ENCODE data around the gene CLEC1A.

The CLEC1A gene

DNA sequence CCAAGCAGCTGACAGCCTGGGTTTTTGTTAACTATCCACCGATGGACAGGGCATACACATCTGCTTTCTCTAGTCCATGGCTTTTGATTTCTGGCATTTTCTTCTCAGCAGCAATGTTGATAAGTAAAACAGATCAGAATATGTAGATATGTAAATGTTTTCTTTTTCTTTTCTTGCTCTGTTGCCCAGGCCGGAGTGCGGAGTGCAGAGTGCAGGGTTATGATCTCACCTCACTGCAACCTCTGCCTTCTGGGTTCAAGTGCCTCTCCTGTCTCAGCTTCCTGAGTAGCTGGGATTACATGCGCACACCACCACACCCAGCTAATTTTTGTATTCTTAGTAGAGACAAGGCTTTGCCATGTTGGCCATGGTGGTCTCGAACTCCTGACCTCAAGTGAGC lies 40.4 kb downstream of the CLEC1A start:
- TF ChIP-seq CEBPB (IDR thresholded peaks at IDR 0.05) (no peak), YY1 (IDR thresholded peaks at IDR 0.05; ENCODE audit: low read depth) (no peak), ZBTB7A (IDR thresholded peaks at IDR 0.05; ENCODE audit: low read depth) (no peak)
- TF ChIP-seq, protein P1, sequence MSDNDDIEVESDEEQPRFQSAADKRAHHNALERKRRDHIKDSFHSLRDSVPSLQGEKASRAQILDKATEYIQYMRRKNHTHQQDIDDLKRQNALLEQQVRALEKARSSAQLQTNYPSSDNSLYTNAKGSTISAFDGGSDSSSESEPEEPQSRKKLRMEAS (IDR thresholded peaks at IDR 0.05): no peak
- TF ChIP-seq, protein P2, sequence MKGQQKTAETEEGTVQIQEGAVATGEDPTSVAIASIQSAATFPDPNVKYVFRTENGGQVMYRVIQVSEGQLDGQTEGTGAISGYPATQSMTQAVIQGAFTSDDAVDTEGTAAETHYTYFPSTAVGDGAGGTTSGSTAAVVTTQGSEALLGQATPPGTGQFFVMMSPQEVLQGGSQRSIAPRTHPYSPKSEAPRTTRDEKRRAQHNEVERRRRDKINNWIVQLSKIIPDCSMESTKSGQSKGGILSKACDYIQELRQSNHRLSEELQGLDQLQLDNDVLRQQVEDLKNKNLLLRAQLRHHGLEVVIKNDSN (IDR thresholded peaks at IDR 0.05): no peak

DNA sequence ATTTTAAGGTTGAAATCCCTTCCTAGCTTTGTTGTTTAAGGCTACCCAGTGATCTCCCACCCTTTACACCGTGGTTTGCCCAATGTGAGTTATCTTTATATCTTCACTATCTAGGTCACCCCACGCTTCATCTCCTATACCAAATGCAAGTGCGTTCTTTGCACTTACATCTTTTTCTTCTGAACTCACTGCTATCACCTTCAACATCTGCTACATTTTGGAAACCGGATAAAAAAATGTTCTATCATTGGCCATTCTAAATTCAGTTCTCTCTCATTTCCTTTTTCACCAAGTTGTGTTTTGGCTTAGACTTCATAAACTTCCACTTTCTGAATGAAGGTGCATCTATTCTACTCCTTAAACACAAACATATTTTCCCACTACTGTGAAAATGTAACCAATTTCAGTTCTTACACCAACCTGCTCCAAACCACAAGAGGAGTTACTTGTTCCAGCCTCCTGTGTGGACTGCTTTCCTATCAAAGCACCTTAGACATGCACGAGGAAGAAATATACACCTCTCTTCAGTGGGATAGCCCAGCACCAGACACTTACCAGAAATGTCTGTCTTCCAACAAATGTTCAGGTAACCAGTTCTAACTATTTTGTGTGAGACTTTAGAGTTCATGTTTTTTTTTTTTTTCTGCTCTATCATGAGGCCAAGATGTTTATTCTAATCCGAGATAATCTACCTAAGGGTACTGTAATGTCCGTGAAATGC lies 46.4 kb downstream of the CLEC1A start:
- no peak for TF ChIP-seq RAD21 (IDR thresholded peaks at IDR 0.05; ENCODE audit: low read depth)
- TF ChIP-seq TCF12 (IDR thresholded peaks at IDR 0.05; ENCODE audit: low read depth): no peak
- no peak for TF ChIP-seq TEAD4 (IDR thresholded peaks at IDR 0.05)
- no peak for TF ChIP-seq EP300 (IDR thresholded peaks at IDR 0.05; ENCODE audit: borderline replicate concordance)
- no peak for TF ChIP-seq EGR1 (IDR thresholded peaks at IDR 0.05)
- no peak for TF ChIP-seq TAF1 (IDR thresholded peaks at IDR 0.05; ENCODE audit: low read depth)
- TF ChIP-seq CEBPB (IDR thresholded peaks at IDR 0.05): no peak
- TF ChIP-seq YY1 (IDR thresholded peaks at IDR 0.05; ENCODE audit: low read depth): no peak
- no peak for TF ChIP-seq FOXM1 (IDR thresholded peaks at IDR 0.05; ENCODE audit: borderline replicate concordance, low read depth)
- TF ChIP-seq CREB1 (IDR thresholded peaks at IDR 0.05; ENCODE audit: low read depth): no peak
- TF ChIP-seq, protein P2 (IDR thresholded peaks at IDR 0.05): no peak
- TF ChIP-seq, protein P1 (IDR thresholded peaks at IDR 0.05): no peak
- TF ChIP-seq, protein P3, sequence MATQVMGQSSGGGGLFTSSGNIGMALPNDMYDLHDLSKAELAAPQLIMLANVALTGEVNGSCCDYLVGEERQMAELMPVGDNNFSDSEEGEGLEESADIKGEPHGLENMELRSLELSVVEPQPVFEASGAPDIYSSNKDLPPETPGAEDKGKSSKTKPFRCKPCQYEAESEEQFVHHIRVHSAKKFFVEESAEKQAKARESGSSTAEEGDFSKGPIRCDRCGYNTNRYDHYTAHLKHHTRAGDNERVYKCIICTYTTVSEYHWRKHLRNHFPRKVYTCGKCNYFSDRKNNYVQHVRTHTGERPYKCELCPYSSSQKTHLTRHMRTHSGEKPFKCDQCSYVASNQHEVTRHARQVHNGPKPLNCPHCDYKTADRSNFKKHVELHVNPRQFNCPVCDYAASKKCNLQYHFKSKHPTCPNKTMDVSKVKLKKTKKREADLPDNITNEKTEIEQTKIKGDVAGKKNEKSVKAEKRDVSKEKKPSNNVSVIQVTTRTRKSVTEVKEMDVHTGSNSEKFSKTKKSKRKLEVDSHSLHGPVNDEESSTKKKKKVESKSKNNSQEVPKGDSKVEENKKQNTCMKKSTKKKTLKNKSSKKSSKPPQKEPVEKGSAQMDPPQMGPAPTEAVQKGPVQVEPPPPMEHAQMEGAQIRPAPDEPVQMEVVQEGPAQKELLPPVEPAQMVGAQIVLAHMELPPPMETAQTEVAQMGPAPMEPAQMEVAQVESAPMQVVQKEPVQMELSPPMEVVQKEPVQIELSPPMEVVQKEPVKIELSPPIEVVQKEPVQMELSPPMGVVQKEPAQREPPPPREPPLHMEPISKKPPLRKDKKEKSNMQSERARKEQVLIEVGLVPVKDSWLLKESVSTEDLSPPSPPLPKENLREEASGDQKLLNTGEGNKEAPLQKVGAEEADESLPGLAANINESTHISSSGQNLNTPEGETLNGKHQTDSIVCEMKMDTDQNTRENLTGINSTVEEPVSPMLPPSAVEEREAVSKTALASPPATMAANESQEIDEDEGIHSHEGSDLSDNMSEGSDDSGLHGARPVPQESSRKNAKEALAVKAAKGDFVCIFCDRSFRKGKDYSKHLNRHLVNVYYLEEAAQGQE (IDR thresholded peaks at IDR 0.05; ENCODE audit: low read depth): no peak

DNA sequence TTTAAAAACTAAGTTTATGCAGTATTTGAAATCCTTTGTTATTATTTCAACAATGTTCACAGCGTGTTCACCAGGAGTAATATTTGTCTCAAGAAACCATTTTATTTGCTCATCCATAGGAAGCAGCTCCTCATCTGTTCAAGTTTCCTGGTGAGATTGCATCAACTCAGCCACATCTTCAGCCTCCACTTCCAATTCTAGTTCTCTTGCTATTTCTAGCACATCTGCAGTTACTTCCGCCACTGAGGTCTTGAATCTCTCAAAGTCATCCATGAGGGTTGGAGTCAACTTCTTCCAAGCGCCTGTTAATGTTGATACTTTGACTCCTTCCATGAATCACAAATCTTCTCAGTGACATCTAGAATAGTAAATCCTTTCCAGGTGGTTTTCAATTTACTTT lies 50.3 kb downstream of the CLEC1A start:
- no peak for TF ChIP-seq ZBTB7A (IDR thresholded peaks at IDR 0.05; ENCODE audit: low read depth)
- TF ChIP-seq TCF12 (IDR thresholded peaks at IDR 0.05; ENCODE audit: low read depth): no peak
- no peak for TF ChIP-seq YY1 (IDR thresholded peaks at IDR 0.05; ENCODE audit: low read depth)
- no peak for TF ChIP-seq EP300 (IDR thresholded peaks at IDR 0.05; ENCODE audit: borderline replicate concordance)
- TF ChIP-seq, protein P3 (IDR thresholded peaks at IDR 0.05; ENCODE audit: low read depth): no peak
- no peak for TF ChIP-seq RAD21 (IDR thresholded peaks at IDR 0.05; ENCODE audit: low read depth)
- TF ChIP-seq CEBPB (IDR thresholded peaks at IDR 0.05): no peak
- no peak for TF ChIP-seq TAF1 (IDR thresholded peaks at IDR 0.05; ENCODE audit: low read depth)
- TF ChIP-seq CREB1 (IDR thresholded peaks at IDR 0.05; ENCODE audit: low read depth): no peak
- TF ChIP-seq, protein P1 (IDR thresholded peaks at IDR 0.05): no peak
- no peak for TF ChIP-seq EGR1 (IDR thresholded peaks at IDR 0.05)
- no peak for TF ChIP-seq FOXM1 (IDR thresholded peaks at IDR 0.05; ENCODE audit: borderline replicate concordance, low read depth)
- TF ChIP-seq NFIC (IDR thresholded peaks at IDR 0.05): no peak

DNA sequence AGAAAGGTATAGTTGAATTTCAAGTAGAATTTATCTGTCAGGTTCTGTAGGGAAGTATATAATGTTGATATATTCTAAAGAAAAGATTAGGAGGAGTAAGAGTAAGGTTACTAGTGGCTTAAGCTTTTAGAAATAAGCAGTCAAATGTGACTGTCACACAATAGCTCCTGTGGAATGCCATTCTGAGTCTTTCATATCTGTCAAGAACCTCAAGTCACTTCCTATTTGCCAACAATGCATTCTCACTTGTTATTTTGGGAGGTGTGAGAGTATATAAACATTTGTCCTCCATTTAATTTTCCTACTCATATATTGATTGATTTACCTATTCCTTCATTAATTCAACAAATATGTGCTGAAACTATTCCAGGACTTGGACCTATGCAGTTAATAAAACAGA lies 56.6 kb downstream of the CLEC1A start:
- TF ChIP-seq, protein P3 (IDR thresholded peaks at IDR 0.05; ENCODE audit: low read depth): no peak
- TF ChIP-seq TCF12 (IDR thresholded peaks at IDR 0.05; ENCODE audit: low read depth) (no peak), YY1 (IDR thresholded peaks at IDR 0.05; ENCODE audit: low read depth) (no peak), ZBTB7A (IDR thresholded peaks at IDR 0.05; ENCODE audit: low read depth) (no peak), NFIC (IDR thresholded peaks at IDR 0.05) (no peak), TEAD4 (IDR thresholded peaks at IDR 0.05) (no peak), CREB1 (IDR thresholded peaks at IDR 0.05; ENCODE audit: low read depth) (no peak), TAF1 (IDR thresholded peaks at IDR 0.05; ENCODE audit: low read depth) (no peak), FOXM1 (IDR thresholded peaks at IDR 0.05; ENCODE audit: borderline replicate concordance, low read depth) (no peak), EP300 (IDR thresholded peaks at IDR 0.05; ENCODE audit: borderline replicate concordance) (no peak)
- TF ChIP-seq, protein P1 (IDR thresholded peaks at IDR 0.05): no peak
